HCT116 (cell line): ENCODE results near the gene TCF21. TPM values are rescaled to one million over a fixed set of nuclear protein-coding genes. Genes with fewer than 3 reads are reported as not detected.
"Not testable (repeated sequence)": the region's sequence is repeated elsewhere in the genome, so short reads cannot be mapped to it uniquely, and the experiment has no call there.

Source experiments
- ATAC-seq: fragments of 200-7000 bp; cut with Tn5 transposase; 2 replicates; pipeline ENCODE4 v1.9.1; 2020; ENCODE audit warnings: mild to moderate bottlenecking, moderate library complexity
- BruUV-seq: library from RNA; stranded (reverse); fragments of 400-500 nt; replicated peaks from 2 replicates; lab custom pipeline; 2021; lab: Mats Ljungman, UMichigan
- CTCF ChIA-PET: fragments of 300-600 bp; sonication (Branson Sonifier 250); formaldehyde crosslinking; loops from one replicate; lab custom pipeline; 2021; ENCODE audit warnings: antibody characterized with exemption; lab: Charles Lee
- POLR2A ChIA-PET: fragments of 300-600, 350-600 bp; sonication (Branson Sonifier 250); formaldehyde crosslinking; loops from one replicate; lab custom pipeline; 2021; ENCODE audit warnings: antibody characterized with exemption; lab: Charles Lee
- RAD21 ChIA-PET, 2 experiments: fragments of 300-600 bp; sonication (Branson Sonifier 250); formaldehyde crosslinking; loops; one replicate each; lab custom pipeline; 2023; ENCODE audit warnings: low total read pairs in 2 of 2; ENCODE audit not compliant: uncharacterized antibody in 2 of 2, unreplicated experiment in 2 of 2, low non-redundant PET in 1 of 2; lab: Charles Lee
- DNase-seq: peaks from one replicate; pipeline ENCODE4 v3.0.0-alpha.2; 2010; ENCODE audit warnings: low read depth, low spot score
- H2AFZ ChIP-seq: fragments of 200-600 bp; shearing (Covaris generic), sonication (generic); 2 replicates; pipeline ENCODE4 v1.6.1; 2017; ENCODE audit warnings: low read depth, mixed run types, mixed read lengths, antibody characterized with exemption, low read length; ENCODE audit not compliant: poor library complexity, severe bottlenecking
- H3K27ac ChIP-seq: 2 replicates; pipeline ENCODE4 v1.5.1; 2012; ENCODE audit warnings: low read depth, low read length
- H3K27me3 ChIP-seq: fragments of 200-600 bp; sonication (generic); 2 replicates; pipeline ENCODE4 v1.6.1; 2016; ENCODE audit warnings: mixed run types, low read length, mixed read lengths; ENCODE audit not compliant: insufficient read depth
- H3K36me3 ChIP-seq, 2 experiments: fragments of 200-500 bp in 1 of 2; fragments of 200-600 bp in 1 of 2; sonication (Bioruptor generic) in 1 of 2; sonication (generic) in 1 of 2; 2 replicates each; pipeline versions ENCODE4 v1.5.1 to v1.6.1; 2014 to 2016; ENCODE audit warnings: low read length in 2 of 2, inconsistent platforms in 1 of 2, mixed read lengths in 1 of 2, mixed run types in 1 of 2; ENCODE audit not compliant: insufficient read depth in 2 of 2, control insufficient read depth in 1 of 2
- H3K4me1 ChIP-seq, 2 experiments: fragments of 200-600 bp in 1 of 2; sonication (generic) in 1 of 2; 2 replicates each; pipeline versions ENCODE4 v1.5.1 to v1.6.1; 2012 to 2017; ENCODE audit warnings: low read length in 2 of 2, inconsistent platforms in 1 of 2, mild to moderate bottlenecking in 1 of 2, mixed read lengths in 1 of 2, mixed run types in 1 of 2, moderate library complexity in 1 of 2; ENCODE audit not compliant: insufficient read depth in 2 of 2, control insufficient read depth in 1 of 2
- H3K4me2 ChIP-seq: fragments of 200-600 bp; sonication (generic); 2 replicates; pipeline ENCODE4 v1.6.1; 2017; ENCODE audit warnings: mixed run types, low read length, mixed read lengths
- H3K4me3 ChIP-seq, 2 experiments: fragments of 200-600 bp in 1 of 2; sonication (generic) in 1 of 2; replicated peaks in 1 of 2; 2 replicates each; pipeline ENCODE4 v1.5.1; 2011 to 2016; ENCODE audit warnings: low read length in 2 of 2, control low read depth in 1 of 2, low read depth in 1 of 2, mild to moderate bottlenecking in 1 of 2, mixed read lengths in 1 of 2, mixed run types in 1 of 2
- H3K79me2 ChIP-seq: fragments of 200-600 bp; sonication (generic); 2 replicates; pipeline ENCODE4 v1.6.1; 2017; ENCODE audit warnings: mild to moderate bottlenecking, mixed run types, low read length, moderate library complexity, mixed read lengths; ENCODE audit not compliant: insufficient read depth
- H3K9ac ChIP-seq: fragments of 200-600 bp; sonication (generic); 2 replicates; pipeline ENCODE4 v1.6.1; 2016; ENCODE audit warnings: low read length, mixed read lengths
- H3K9me2 ChIP-seq: fragments of 200-600 bp; sonication (generic), shearing (Covaris generic); 2 replicates; pipeline ENCODE4 v1.6.1; 2017; ENCODE audit warnings: mixed run types, mild to moderate bottlenecking, moderate library complexity; ENCODE audit not compliant: insufficient read depth
- H3K9me3 ChIP-seq, 2 experiments: fragments of 200-500 bp in 1 of 2; fragments of 200-600 bp in 1 of 2; sonication (Bioruptor generic) in 1 of 2; sonication (generic) in 1 of 2; 2 replicates each; pipeline ENCODE4 v1.6.1; 2014 to 2017; ENCODE audit warnings: low read length in 2 of 2, mixed read lengths in 2 of 2, inconsistent platforms in 1 of 2, low read depth in 1 of 2, mild to moderate bottlenecking in 1 of 2, mixed run types in 1 of 2, moderate library complexity in 1 of 2; ENCODE audit not compliant: control insufficient read depth in 1 of 2, insufficient read depth in 1 of 2
- H4K20me1 ChIP-seq: fragments of 200-600 bp; sonication (generic), shearing (Covaris generic); 2 replicates; pipeline ENCODE4 v1.6.1; 2017; ENCODE audit warnings: mixed run types, mild to moderate bottlenecking, moderate library complexity; ENCODE audit not compliant: insufficient read depth
- CEBPB ChIP-seq: IDR thresholded peaks from 2 replicates; pipeline ENCODE4 v1.6.1; 2012; ENCODE audit warnings: low read depth
- ELF1 ChIP-seq: IDR thresholded peaks from 2 replicates; pipeline ENCODE4 v1.6.1; 2012; ENCODE audit warnings: low read depth, borderline replicate concordance
- EZH2 ChIP-seq: fragments of 200-600 bp; sonication (generic); IDR thresholded peaks from 2 replicates; pipeline ENCODE4 v1.6.1; 2017; ENCODE audit warnings: antibody characterized with exemption, mixed run types
- EZH2phosphoT487 ChIP-seq: fragments of 200-600 bp; IDR thresholded peaks from 2 replicates; pipeline ENCODE4 v1.6.1; 2018; ENCODE audit warnings: antibody characterized with exemption, borderline replicate concordance
- JUND ChIP-seq: IDR thresholded peaks from 2 replicates; pipeline ENCODE4 v1.6.1; 2012
- POLR2A ChIP-seq: IDR thresholded peaks from 2 replicates; pipeline ENCODE4 v1.7.0; 2011; ENCODE audit warnings: borderline replicate concordance; ENCODE audit not compliant: insufficient read depth, insufficient read length; ENCODE audit errors: extremely low read depth
- POLR2AphosphoS5 ChIP-seq: IDR thresholded peaks from 2 replicates; pipeline ENCODE4 v1.6.1; 2011; ENCODE audit warnings: mild to moderate bottlenecking, low read depth, low read length, moderate library complexity
- RAD21 ChIP-seq: IDR thresholded peaks from 2 replicates; pipeline ENCODE4 v1.6.1; 2012; ENCODE audit warnings: low read depth, mild to moderate bottlenecking
- SIN3A ChIP-seq: IDR thresholded peaks from 2 replicates; pipeline ENCODE4 v1.6.1; 2012; ENCODE audit warnings: low read depth
- SRF ChIP-seq: IDR thresholded peaks from 2 replicates; pipeline ENCODE4 v1.6.1; 2012; ENCODE audit warnings: low read depth
- YY1 ChIP-seq: IDR thresholded peaks from 2 replicates; pipeline ENCODE4 v1.6.1; 2011; ENCODE audit warnings: low read length, low read depth, moderate library complexity, mild to moderate bottlenecking; ENCODE audit not compliant: insufficient replicate concordance; ENCODE audit errors: extremely low read depth
- ZFX ChIP-seq: fragments of 450-650 bp; IDR thresholded peaks from 2 replicates; pipeline ENCODE4 v1.6.1; 2017
- intact Hi-C: fragments of 100-400 bp; cut with micrococcal nuclease; formaldehyde crosslinking; loops from 2 replicates; pipeline ENCODE4 v1.10.0; 2022
- total RNA-seq: library from RNA; stranded (reverse); gene quantifications from one replicate; pipeline ENCODE4 v1.2.1, GENCODE V29; 2021; ENCODE audit not compliant: unreplicated experiment
- TF ChIP-seq, protein P1 (sequence below): IDR thresholded peaks from 2 replicates; pipeline ENCODE4 v1.6.1; 2012; ENCODE audit warnings: low read depth

The TCF21 gene
- total RNA-seq, 1 experiment from 2014 or later: 0.20 TPM

DNA sequence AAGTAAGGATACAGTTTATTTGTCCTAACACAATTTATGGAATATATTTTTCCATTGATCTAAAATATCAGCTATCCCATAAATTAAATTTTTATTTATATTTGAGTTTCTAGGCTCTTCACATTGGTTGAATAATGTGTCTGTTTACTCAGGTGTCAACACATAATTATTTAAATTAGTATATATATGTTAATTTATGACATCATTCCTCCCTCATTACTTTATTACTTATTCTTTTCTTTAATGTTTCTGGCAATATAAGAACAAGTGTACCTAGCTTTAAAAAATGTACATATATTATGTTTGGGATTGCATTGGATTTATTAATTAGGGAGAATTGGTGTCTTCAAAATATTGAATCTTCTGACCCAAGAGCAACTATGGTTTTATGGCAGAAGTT lies 31.2 kb upstream of the TCF21 start:
- Histone ChIP-seq H3K9ac (no peak overlapping the region), H3K79me2 (no peaks in the 10 kb centered on the region), H3K4me1 (no peaks in the 10 kb centered on the region), H3K4me3 (no peak overlapping the region), H2AFZ (no peak overlapping the region), H3K27ac (no peak overlapping the region), H3K9me3 (peaks cover under 1 to 6% of the 10 kb centered on the region in 2 experiments; a peak in 3 of 4 replicates), H3K36me3 (no peaks in the 10 kb centered on the region), H4K20me1 (no peaks in the 10 kb centered on the region), H3K4me2 (no peak overlapping the region), H3K27me3 (no peaks in the 10 kb centered on the region), H3K9me2 (no peaks in the 10 kb centered on the region)
- DNase-seq (no peak), ATAC-seq (no peak)
- intact Hi-C loops: no loop called here
- CTCF ChIA-PET: interaction anchor here (1.3 kb wide), 1 partner anchor 20 kb away, joined by 6 read pairs; no protein-coding TSS in a partner anchor
- TF ChIP-seq ELF1 (no peak), EZH2 (no peak)
- no TSS peak for BruUV-seq
- RAD21 ChIA-PET: no interaction called here
- POLR2A ChIA-PET: no interaction called here

DNA sequence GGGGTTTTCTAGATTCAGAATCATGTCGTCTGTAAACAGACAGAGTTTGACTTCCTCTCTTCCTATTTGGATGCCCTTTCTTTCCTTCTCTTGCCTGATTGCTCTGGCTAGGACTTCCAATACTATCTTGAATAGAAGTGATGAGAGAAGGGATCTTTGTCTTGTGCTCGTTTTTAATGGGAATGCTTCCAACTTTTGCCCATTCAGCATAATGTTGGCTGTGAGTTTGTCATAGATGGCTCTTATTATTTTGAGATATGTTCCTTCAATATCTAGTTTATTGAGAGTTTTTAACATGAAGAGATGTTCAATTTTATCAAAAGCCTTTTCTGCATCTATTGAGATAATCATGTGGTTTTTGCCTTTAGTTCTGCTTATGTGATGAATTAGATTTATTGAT lies 27.6 kb upstream of the TCF21 start:
- H3K4me2 ChIP-seq, H3K9ac ChIP-seq, H3K79me2 ChIP-seq, H2AFZ ChIP-seq, H3K27ac ChIP-seq, POLR2A ChIA-PET, H3K9me3 ChIP-seq, H3K27me3 ChIP-seq, DNase-seq, H3K9me2 ChIP-seq, ATAC-seq, H4K20me1 ChIP-seq, RAD21 ChIA-PET, BruUV-seq, H3K4me1 ChIP-seq, CTCF ChIA-PET, intact Hi-C loops, H3K4me3 ChIP-seq, H3K36me3 ChIP-seq: not testable (repeated sequence)

DNA sequence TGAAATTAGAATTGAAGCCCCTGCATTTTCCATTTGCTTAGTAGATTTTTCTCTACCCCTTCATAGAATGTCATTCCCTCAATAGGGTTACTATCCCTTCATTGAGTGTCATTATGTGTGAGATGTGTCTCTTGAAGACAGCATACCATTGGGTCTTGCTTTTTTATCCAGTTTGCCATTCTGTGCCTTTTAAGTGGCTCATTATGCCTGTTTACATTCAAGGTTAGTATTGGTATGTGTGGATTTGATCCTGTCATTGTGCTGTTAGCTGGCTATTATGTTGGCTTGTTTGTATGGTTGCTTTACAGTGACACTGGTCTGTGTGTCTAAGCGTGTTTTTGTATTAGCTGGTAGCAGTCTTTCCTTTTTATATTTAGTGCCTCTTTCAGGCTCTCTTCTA lies 25.7 kb upstream of the TCF21 start:
- DNase-seq (no peak), ATAC-seq (no peak)
- BruUV-seq: no TSS peak
- H3K4me2 ChIP-seq: no peak overlapping the region
- H3K9me2 ChIP-seq: no peaks in the 10 kb centered on the region
- no peaks in the 10 kb centered on the region for H3K36me3 ChIP-seq
- no peak overlapping the region for H3K4me3 ChIP-seq
- intact Hi-C loops: no loop called here
- no peaks in the 10 kb centered on the region for H4K20me1 ChIP-seq
- H2AFZ ChIP-seq: no peak overlapping the region
- no peaks in the 10 kb centered on the region for H3K4me1 ChIP-seq
- H3K27ac ChIP-seq: no peak overlapping the region
- RAD21 ChIA-PET: no interaction called here
- POLR2A ChIA-PET: no interaction called here
- CTCF ChIA-PET: no interaction called here
- no peaks in the 10 kb centered on the region for H3K79me2 ChIP-seq
- H3K9me3 ChIP-seq: peaks cover 6 to 9% of the 10 kb centered on the region in 2 experiments; a peak in 3 of 4 replicates
- H3K9ac ChIP-seq: no peak overlapping the region
- H3K27me3 ChIP-seq: no peaks in the 10 kb centered on the region
- TF ChIP-seq POLR2A (no peak), SIN3A (no peak), CEBPB (no peak), EZH2phosphoT487 (no peak), ZFX (no peak), POLR2AphosphoS5 (no peak), RAD21 (no peak), SRF (no peak), YY1 (no peak), JUND (no peak)
- TF ChIP-seq, protein P1, sequence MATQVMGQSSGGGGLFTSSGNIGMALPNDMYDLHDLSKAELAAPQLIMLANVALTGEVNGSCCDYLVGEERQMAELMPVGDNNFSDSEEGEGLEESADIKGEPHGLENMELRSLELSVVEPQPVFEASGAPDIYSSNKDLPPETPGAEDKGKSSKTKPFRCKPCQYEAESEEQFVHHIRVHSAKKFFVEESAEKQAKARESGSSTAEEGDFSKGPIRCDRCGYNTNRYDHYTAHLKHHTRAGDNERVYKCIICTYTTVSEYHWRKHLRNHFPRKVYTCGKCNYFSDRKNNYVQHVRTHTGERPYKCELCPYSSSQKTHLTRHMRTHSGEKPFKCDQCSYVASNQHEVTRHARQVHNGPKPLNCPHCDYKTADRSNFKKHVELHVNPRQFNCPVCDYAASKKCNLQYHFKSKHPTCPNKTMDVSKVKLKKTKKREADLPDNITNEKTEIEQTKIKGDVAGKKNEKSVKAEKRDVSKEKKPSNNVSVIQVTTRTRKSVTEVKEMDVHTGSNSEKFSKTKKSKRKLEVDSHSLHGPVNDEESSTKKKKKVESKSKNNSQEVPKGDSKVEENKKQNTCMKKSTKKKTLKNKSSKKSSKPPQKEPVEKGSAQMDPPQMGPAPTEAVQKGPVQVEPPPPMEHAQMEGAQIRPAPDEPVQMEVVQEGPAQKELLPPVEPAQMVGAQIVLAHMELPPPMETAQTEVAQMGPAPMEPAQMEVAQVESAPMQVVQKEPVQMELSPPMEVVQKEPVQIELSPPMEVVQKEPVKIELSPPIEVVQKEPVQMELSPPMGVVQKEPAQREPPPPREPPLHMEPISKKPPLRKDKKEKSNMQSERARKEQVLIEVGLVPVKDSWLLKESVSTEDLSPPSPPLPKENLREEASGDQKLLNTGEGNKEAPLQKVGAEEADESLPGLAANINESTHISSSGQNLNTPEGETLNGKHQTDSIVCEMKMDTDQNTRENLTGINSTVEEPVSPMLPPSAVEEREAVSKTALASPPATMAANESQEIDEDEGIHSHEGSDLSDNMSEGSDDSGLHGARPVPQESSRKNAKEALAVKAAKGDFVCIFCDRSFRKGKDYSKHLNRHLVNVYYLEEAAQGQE: no peak
